ENCODE data around the gene FMN1. TPM values are rescaled to one million over a fixed set of nuclear protein-coding genes. Genes with fewer than 3 reads are reported as not detected.

FMN1 gene
- total RNA-seq, 1 experiment from 2014 or later = 3.6 TPM

GRCh38 chr15:32927124-32927523 is 267.4 kb downstream of the FMN1 start:
- no peak for DNase-seq (ENCODE audit: low spot score)

- DNase-seq (ENCODE audit: low spot score) = no peak
These were observed 271.3 kb downstream of the FMN1 start for GRCh38 chr15:32923176-32923575.

GRCh38 chr15:32922541-32922940 is 272.0 kb downstream of the FMN1 start:
- no peak for DNase-seq (ENCODE audit: low spot score)

- DNase-seq (ENCODE audit: low spot score) = peak; percentile 7
These were observed 274.6 kb downstream of the FMN1 start for GRCh38 chr15:32919749-32920414.

GRCh38 chr15:32918547-32918946 is 276.0 kb downstream of the FMN1 start:
- DNase-seq (ENCODE audit: low spot score) = no peak

- no peak for DNase-seq (ENCODE audit: low spot score)
These were observed 283.7 kb downstream of the FMN1 start for GRCh38 chr15:32910839-32911238.

GRCh38 chr15:32909431-32909830 is 285.1 kb downstream of the FMN1 start:
- no peak for DNase-seq (ENCODE audit: low spot score)

- no peak for DNase-seq (ENCODE audit: low spot score)
These were observed 285.6 kb downstream of the FMN1 start for GRCh38 chr15:32908872-32909271.

- no peak for DNase-seq (ENCODE audit: low spot score)
These were observed 286.2 kb downstream of the FMN1 start for GRCh38 chr15:32908135-32908801.

GRCh38 chr15:32905481-32905880 is 289.0 kb downstream of the FMN1 start:
- no peak for DNase-seq (ENCODE audit: low spot score)

GRCh38 chr15:32904448-32904847 is 290.1 kb downstream of the FMN1 start:
- no peak for DNase-seq (ENCODE audit: low spot score)

- DNase-seq (ENCODE audit: low spot score) = no peak
These were observed 290.8 kb downstream of the FMN1 start for GRCh38 chr15:32903591-32904290.

GRCh38 chr15:32901995-32902394 is 292.5 kb downstream of the FMN1 start:
- DNase-seq (ENCODE audit: low spot score) = no peak

- no peak for DNase-seq (ENCODE audit: low spot score)
These were observed 293.3 kb downstream of the FMN1 start for GRCh38 chr15:32901192-32901591.

- no peak for DNase-seq (ENCODE audit: low spot score)
These were observed 295.4 kb downstream of the FMN1 start for GRCh38 chr15:32899126-32899596.

- DNase-seq (ENCODE audit: low spot score) = no peak
These were observed 296.1 kb downstream of the FMN1 start for GRCh38 chr15:32898414-32898813.

GRCh38 chr15:32893421-32893820 is 301.1 kb downstream of the FMN1 start:
- DNase-seq (ENCODE audit: low spot score) = no peak

GRCh38 chr15:32889214-32889613 is 305.3 kb downstream of the FMN1 start:
- DNase-seq (ENCODE audit: low spot score) = no peak

- DNase-seq (ENCODE audit: low spot score) = no peak
These were observed 306.2 kb downstream of the FMN1 start for GRCh38 chr15:32888221-32888761.

- DNase-seq (ENCODE audit: low spot score) = no peak
These were observed 307.4 kb downstream of the FMN1 start for GRCh38 chr15:32887090-32887489.

- DNase-seq (ENCODE audit: low spot score) = no peak
These were observed 308.1 kb downstream of the FMN1 start for GRCh38 chr15:32886459-32886858.

- no peak for DNase-seq (ENCODE audit: low spot score)
These were observed 308.8 kb downstream of the FMN1 start for GRCh38 chr15:32885713-32886112.

GRCh38 chr15:32884146-32884545 is 310.4 kb downstream of the FMN1 start:
- DNase-seq (ENCODE audit: low spot score) = no peak
